ENCODE measurements around the gene RAD18. TPM values are rescaled to one million over a fixed set of nuclear protein-coding genes. Genes with fewer than 3 reads are reported as not detected.

RAD18 gene
- total RNA-seq, 1 donor from 2014 or later: 35.4 TPM

DNA sequence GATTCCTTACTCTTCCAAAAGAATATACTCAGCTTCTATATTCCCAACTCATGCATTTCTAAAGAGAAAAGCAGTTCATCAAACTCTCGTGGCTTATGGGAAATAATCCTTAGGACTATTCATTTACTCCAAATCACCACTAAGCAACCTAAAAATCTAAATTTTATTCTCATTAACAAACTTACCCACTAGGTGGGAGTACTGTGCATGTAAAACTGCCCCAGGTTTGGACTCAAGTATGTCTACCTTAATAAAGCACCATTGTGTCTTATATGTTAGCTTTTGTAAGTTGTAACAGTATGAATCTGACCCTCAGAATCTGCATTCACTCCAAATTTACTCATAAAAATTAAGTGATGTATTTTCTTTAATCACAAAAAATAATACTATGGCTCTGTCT lies 25.3 kb downstream of the RAD18 start:
- no peak for TF ChIP-seq POLR2AphosphoS5 (IDR thresholded peaks at IDR 0.05; ENCODE audit: insufficient read depth in 1 of 2, low read depth in 1 of 2)
- TF ChIP-seq, protein P1, sequence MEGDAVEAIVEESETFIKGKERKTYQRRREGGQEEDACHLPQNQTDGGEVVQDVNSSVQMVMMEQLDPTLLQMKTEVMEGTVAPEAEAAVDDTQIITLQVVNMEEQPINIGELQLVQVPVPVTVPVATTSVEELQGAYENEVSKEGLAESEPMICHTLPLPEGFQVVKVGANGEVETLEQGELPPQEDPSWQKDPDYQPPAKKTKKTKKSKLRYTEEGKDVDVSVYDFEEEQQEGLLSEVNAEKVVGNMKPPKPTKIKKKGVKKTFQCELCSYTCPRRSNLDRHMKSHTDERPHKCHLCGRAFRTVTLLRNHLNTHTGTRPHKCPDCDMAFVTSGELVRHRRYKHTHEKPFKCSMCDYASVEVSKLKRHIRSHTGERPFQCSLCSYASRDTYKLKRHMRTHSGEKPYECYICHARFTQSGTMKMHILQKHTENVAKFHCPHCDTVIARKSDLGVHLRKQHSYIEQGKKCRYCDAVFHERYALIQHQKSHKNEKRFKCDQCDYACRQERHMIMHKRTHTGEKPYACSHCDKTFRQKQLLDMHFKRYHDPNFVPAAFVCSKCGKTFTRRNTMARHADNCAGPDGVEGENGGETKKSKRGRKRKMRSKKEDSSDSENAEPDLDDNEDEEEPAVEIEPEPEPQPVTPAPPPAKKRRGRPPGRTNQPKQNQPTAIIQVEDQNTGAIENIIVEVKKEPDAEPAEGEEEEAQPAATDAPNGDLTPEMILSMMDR (IDR thresholded peaks at IDR 0.05): no peak
- no peak for TF ChIP-seq POLR2A (IDR thresholded peaks at IDR 0.05)
- intact Hi-C loops (cut with DNase I): no loop called here
- Histone ChIP-seq H3K4me1 (no peaks in the 10 kb centered on the region), H3K4me3 (no peak overlapping the region), H3K27ac (no peak overlapping the region), H3K36me3 (no peaks in the 10 kb centered on the region), H3K9me3 (no peaks in the 10 kb centered on the region), H3K27me3 (no peaks in the 10 kb centered on the region)
- no peak for DNase-seq (ENCODE audit: extremely low spot score in 2 of 2)

DNA sequence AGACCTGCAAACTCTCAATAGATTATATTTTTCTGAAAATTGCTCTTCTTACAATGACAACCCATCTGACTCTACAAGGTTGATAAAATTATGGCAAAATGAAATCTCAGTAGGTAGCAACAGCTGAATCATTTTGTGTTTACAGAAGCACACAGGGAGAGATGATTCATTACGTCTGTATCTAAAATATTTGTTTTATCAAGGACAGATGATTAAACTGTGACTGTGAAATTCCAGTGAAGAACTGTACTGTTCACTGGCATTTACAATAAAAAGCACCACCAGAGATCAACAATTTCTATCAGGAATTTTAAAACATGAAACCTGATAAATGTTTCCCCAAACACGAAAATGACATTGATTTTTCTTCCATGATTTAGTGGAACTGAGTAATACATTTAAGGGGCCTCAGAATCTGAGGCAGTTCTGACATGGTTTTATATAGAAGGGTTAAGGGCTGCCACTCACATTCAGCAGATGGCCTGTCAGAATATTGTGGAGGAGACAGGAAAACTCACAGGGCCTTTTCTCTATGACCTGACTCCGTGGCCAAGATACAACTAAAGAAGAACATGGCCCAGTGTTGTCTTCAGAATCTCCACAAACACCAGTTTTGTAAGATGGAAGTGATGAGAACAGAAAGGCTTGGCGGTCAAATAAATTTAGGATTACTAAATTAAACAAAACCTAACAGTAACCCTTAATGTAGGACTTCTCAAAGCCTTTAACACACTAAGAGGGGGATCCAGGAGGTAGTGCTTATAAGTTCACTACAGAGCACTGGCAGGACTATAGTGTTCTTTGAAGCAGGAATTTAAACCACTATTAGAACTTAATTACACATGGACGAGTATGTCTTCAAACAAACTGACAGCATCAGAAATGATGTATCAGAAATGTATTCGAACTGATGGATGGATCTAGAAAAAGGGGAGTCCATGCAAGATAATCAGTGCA lies 25.9 kb downstream of the RAD18 start:
- no peaks in the 10 kb centered on the region for H3K27me3 ChIP-seq
- intact Hi-C loops (cut with DNase I): no loop called here
- H3K4me3 ChIP-seq: no peak overlapping the region
- no peak for TF ChIP-seq POLR2AphosphoS5 (IDR thresholded peaks at IDR 0.05; ENCODE audit: insufficient read depth in 1 of 2, low read depth in 1 of 2)
- TF ChIP-seq POLR2A (IDR thresholded peaks at IDR 0.05): no peak
- TF ChIP-seq, protein P1 (IDR thresholded peaks at IDR 0.05): no peak
- no peaks in the 10 kb centered on the region for H3K9me3 ChIP-seq
- H3K4me1 ChIP-seq: no peaks in the 10 kb centered on the region
- H3K27ac ChIP-seq: no peak overlapping the region
- no peak for DNase-seq (ENCODE audit: extremely low spot score in 2 of 2)
- no peaks in the 10 kb centered on the region for H3K36me3 ChIP-seq

DNA sequence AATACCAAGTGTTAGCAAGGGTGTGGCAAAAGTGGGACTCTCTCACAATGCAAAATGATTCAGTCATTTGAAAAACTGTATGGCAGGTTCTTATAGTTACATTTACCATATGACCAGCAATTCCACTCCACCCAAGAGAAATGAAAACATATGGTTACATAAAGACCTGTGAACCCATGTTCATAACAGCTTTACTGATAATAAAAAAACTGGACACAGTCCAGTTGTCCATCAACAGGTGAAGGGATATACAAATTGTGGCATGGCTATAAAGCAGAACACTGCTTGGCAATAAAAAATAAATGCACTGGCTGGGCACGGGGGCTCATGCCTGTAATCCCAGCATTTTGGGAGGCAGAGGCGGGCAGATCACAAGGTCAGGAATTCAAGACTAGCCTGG lies 30.8 kb downstream of the RAD18 start:
- no peak for DNase-seq (ENCODE audit: extremely low spot score in 2 of 2)
- no peaks in the 10 kb centered on the region for H3K4me1 ChIP-seq
- TF ChIP-seq, protein P1 (IDR thresholded peaks at IDR 0.05): no peak
- TF ChIP-seq POLR2A (IDR thresholded peaks at IDR 0.05) (no peak), POLR2AphosphoS5 (IDR thresholded peaks at IDR 0.05; ENCODE audit: insufficient read depth in 1 of 2, low read depth in 1 of 2) (no peak)
- H3K36me3 ChIP-seq: no peaks in the 10 kb centered on the region
- H3K4me3 ChIP-seq: no peak overlapping the region
- no peaks in the 10 kb centered on the region for H3K27me3 ChIP-seq
- intact Hi-C loops (cut with DNase I): no loop called here
- H3K27ac ChIP-seq: no peak overlapping the region
- no peaks in the 10 kb centered on the region for H3K9me3 ChIP-seq

DNA sequence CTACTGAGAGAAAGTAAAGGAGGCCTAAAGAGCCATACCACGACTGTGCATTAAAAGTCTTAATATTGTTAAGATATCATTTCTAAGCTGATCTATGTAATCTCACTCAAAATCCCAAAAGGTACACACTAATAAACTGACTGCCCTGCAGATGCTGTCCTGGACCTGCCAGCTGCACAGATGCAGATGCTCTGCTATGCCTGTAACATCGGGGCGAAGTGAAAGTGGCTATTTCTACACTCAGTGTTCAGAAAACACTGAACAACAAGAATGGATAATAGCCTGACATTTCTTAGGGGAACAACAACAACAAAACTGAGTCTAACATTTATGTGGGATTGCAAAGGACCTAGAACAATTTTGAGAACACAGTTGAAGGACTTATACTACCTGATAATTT lies 31.9 kb downstream of the RAD18 start:
- Histone ChIP-seq H3K27ac (no peak overlapping the region), H3K4me1 (no peaks in the 10 kb centered on the region), H3K4me3 (no peak overlapping the region), H3K36me3 (no peaks in the 10 kb centered on the region), H3K9me3 (no peaks in the 10 kb centered on the region), H3K27me3 (no peaks in the 10 kb centered on the region)
- DNase-seq (ENCODE audit: extremely low spot score in 2 of 2): no peak
- TF ChIP-seq POLR2AphosphoS5 (IDR thresholded peaks at IDR 0.05; ENCODE audit: insufficient read depth in 1 of 2, low read depth in 1 of 2) (no peak), POLR2A (IDR thresholded peaks at IDR 0.05) (no peak)
- TF ChIP-seq, protein P1 (IDR thresholded peaks at IDR 0.05): no peak
- intact Hi-C loops (cut with DNase I): no loop called here

DNA sequence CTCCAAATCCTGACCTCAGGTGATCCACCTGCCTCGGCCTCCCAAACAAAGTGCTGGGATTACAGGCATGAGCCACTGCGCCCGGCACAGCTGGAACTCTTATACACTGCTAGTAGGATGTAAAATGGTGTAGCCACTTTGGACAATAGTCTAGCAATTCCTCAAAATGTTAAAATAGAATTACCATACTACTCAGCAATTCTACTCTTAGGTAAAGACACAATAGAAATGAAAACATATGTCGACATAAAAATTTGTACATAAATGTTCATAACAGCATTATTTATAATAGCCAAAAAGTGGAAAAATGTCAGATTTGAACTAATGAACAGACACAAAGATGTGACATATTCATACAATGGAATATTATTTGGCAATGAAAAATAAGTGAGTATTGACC lies 33.4 kb downstream of the RAD18 start:
- no peaks in the 10 kb centered on the region for H3K36me3 ChIP-seq

More for the DNA sequence above, 33.4 kb downstream of the RAD18 start:
- no peaks in the 10 kb centered on the region for H3K9me3 ChIP-seq
- TF ChIP-seq, protein P1 (IDR thresholded peaks at IDR 0.05): no peak
- TF ChIP-seq POLR2AphosphoS5 (IDR thresholded peaks at IDR 0.05; ENCODE audit: insufficient read depth in 1 of 2, low read depth in 1 of 2) (no peak), POLR2A (IDR thresholded peaks at IDR 0.05) (no peak)
- H3K4me3 ChIP-seq: no peak overlapping the region
- no peaks in the 10 kb centered on the region for H3K4me1 ChIP-seq
- no peak for DNase-seq (ENCODE audit: extremely low spot score in 2 of 2)
- H3K27me3 ChIP-seq: no peaks in the 10 kb centered on the region
- intact Hi-C loops (cut with DNase I): no loop called here
- H3K27ac ChIP-seq: no peak overlapping the region

Measured in vagina (tissue), 2 donors.